ENCODE results near the gene FAM131A.

DNA sequence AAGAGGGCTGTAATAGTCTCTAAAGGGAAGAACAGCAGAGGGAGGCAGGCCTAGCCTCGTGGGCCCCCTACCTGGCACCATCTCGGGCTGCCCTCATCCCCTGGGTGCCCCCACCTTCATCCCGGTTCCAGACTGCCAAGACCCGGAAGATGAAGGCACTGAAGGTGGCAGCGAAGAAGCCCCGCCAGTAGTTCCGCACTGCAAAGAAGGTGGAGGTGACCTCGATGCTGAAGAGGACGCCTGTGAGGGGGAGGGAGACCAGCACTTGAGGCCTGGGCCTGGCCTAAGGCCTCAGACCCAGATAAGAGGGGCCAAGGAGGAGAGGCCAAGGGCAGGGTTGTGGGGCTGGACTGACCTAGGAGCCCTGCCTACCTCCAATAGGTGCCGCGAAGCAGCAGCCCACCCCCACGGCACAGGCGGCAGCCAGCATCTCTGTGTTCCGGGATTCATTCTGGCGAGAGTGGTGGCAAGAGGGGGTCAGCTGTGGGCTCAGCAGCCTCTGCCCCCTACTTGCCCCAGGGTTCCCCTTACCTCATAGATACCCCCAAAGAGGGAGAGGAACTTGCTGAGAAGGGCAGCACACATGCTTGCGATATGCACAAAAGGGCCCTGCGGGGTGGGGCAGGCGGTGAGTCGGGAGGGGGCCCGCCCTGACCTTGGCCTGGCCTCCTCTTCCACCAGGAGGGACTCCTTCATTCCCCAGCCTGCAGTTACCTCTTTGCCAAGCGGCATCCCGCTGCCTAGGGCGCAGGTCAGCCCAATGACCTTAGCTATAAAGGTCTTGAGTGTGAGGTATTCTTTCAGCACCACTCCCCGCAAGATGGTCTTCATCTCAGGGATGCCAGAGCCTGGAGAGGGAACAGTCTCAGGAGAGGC, 20.1 kb downstream of the FAM131A start:
- TF ChIP-seq, protein P1, sequence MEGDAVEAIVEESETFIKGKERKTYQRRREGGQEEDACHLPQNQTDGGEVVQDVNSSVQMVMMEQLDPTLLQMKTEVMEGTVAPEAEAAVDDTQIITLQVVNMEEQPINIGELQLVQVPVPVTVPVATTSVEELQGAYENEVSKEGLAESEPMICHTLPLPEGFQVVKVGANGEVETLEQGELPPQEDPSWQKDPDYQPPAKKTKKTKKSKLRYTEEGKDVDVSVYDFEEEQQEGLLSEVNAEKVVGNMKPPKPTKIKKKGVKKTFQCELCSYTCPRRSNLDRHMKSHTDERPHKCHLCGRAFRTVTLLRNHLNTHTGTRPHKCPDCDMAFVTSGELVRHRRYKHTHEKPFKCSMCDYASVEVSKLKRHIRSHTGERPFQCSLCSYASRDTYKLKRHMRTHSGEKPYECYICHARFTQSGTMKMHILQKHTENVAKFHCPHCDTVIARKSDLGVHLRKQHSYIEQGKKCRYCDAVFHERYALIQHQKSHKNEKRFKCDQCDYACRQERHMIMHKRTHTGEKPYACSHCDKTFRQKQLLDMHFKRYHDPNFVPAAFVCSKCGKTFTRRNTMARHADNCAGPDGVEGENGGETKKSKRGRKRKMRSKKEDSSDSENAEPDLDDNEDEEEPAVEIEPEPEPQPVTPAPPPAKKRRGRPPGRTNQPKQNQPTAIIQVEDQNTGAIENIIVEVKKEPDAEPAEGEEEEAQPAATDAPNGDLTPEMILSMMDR (IDR thresholded peaks at IDR 0.05; ENCODE audit: poor library complexity, severe bottlenecking) = no peak
- TF ChIP-seq POLR2AphosphoS5 (IDR thresholded peaks at IDR 0.05) (no peak), TAF1 (IDR thresholded peaks at IDR 0.05; ENCODE audit: low read depth) (no peak), RAD21 (conservative IDR thresholded peaks at IDR 0.05) (no peak), EP300 (conservative IDR thresholded peaks at IDR 0.05; ENCODE audit: poor library complexity, severe bottlenecking) (no peak), SMC3 (conservative IDR thresholded peaks at IDR 0.05; ENCODE audit: poor library complexity) (no peak), EZH2 (IDR thresholded peaks at IDR 0.05; ENCODE audit: borderline replicate concordance, insufficient read depth, low read length, poor library complexity, severe bottlenecking) (no peak), REST (IDR thresholded peaks at IDR 0.05; ENCODE audit: borderline replicate concordance) (no peak), MXI1 (conservative IDR thresholded peaks at IDR 0.05; ENCODE audit: poor library complexity, severe bottlenecking) (no peak)

All from neural cell (in vitro differentiated cells).